NAMALWA (cell line): ENCODE measurements around the gene IKZF5.

Experiments
- DNase-seq: peaks from one replicate; pipeline ENCODE4 v3.0.0-alpha.2; 2015; ENCODE audit warnings: low spot score

The IKZF5 gene, protein sequence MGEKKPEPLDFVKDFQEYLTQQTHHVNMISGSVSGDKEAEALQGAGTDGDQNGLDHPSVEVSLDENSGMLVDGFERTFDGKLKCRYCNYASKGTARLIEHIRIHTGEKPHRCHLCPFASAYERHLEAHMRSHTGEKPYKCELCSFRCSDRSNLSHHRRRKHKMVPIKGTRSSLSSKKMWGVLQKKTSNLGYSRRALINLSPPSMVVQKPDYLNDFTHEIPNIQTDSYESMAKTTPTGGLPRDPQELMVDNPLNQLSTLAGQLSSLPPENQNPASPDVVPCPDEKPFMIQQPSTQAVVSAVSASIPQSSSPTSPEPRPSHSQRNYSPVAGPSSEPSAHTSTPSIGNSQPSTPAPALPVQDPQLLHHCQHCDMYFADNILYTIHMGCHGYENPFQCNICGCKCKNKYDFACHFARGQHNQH

DNA sequence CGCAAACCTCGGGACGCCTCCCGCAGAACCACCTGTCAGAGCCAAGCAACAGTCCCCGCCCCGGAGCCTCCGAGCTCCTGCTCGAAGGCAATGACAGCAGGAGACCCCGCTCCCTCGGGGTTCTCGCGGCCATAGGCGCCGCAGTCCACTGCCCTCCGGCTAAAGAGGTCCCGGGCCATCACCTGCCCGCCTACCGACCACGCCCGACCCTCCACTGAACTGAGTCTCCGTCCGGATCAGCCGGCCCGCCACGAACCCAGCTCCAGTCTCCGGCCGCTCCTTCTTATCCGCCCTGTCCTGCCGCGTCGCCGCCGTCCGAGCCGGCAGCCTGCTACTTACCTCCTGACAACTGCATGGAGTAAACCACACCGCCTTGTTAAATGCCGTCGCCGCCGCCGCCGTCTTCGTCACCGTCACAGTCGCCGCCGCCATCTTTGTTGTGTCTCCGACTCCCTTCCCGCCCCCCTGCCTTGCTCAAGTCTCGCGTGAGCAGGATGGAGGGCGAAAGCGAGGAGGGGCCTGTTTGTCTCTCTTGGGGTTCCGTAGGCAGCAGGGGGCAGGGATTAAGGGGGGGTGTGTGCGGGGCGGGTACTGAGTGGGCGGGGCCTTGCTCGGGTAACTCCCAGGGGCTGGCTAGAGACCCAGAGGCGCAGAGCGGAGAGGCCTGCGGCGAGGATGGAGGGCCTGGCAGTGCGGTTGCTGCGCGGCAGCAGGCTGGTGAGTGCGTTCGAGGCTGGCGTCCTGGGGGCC lies at the start of gene IKZF5, which contains the start of gene ACADSB:
Gene IKZF5 (minus strand): TSS at position 441 of the 750 bp plus-strand sequence. CDS start 10,170 bp downstream, outside the sequence.
Gene ACADSB (plus strand): TSS at position 652 of the 750 bp plus-strand sequence. CDS start 24 bp downstream, at position 676.
- peak; percentile 98 for DNase-seq

DNA sequence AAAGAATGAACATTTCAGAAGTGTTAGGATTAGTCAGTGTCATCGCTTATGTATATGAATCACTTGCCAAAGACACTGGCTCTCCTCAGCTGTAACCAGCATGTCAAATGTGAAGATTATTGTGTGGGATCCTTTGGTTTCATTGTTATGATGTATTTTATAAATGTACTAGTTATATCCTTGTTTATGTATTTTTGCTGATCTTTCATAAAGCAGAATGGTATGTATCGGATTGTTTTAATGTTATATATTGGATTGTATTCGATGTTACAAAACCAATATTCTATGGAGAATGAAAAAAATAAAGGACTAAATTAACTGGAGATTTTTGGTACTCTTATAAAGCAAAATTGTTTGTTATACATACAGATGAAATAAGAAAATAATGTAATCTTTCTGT lies 49.4 kb upstream of the IKZF5 start:
- no peak for DNase-seq

DNA sequence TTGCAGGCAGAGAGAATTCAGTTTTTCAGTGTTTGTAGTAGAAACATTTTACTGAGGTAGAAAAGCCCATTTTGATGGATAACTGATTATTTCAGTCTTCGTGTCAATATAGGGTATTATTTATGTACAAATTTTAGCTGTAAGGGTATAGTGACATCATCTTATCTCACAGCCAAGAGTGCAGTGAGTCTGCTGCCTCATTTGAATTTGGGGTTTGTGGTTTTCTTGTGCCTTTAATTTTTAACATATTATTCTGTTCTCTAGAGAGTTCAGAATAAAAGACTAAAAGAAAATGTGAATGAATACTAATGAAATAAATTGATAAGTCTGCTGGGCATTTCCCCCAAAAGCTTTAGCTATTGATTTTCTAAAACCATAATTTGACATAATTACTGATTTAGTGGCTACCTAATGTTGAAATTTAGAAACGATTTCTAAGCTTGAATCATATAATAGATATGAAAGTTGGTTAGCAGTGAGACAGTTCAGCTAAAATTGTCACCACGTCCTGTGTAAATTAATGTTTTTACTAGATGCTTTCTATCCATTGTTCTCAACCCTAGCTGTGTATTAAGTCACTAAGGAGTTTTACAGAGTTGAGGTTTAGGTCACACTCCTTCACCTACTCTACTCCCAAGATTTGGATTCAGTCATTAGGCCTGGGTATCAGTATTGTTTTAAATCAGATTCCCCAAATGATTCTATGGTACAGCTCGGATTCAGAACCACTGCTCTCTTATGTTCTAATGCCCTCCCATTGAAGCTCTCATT lies 37.6 kb upstream of the IKZF5 start:
- no peak for DNase-seq

DNA sequence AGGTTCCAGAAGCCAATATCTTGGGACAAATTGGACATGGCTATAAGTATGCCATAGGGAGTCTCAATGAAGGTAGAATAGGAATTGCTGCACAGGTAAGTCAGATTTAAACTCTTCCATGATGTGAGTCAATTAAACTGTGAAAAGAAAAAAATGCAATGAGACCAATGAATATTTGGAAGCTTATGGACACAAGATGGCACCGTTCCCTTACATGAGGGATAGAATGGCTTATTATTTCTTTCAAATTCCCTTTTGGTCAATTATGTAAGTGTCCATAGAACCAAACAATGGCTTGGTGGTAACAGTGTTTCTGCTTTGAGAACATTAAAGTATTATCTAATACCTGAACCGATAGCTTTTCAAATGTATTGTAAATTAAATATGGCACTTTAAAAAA lies 35.8 kb upstream of the IKZF5 start:
- peak; percentile 8 for DNase-seq

DNA sequence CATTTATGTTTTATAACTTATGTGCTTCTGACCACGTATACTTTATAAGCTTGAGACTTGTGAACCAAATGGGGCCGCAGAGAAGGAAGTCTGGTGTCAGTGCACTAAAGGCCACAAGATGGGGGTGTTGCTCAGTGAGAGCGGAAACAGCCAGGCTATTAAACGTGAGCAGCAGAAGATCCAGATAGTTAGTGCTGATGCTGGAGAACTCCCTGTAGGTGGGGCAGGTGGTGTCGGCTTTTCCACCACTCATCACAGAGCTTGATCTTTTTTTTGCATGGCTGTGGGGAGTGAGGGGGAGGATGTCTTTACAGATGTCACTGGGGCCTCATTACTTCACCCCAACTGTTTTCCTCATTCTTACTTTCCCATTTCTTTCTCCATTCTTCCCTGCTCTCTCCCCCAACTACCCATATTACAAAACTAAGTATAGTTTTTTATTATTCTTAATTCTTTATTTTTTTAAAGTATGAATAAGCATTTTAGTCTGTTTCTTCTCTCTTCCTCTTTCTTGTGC lies 34.9 kb upstream of the IKZF5 start:
- peak; percentile 84 for DNase-seq

DNA sequence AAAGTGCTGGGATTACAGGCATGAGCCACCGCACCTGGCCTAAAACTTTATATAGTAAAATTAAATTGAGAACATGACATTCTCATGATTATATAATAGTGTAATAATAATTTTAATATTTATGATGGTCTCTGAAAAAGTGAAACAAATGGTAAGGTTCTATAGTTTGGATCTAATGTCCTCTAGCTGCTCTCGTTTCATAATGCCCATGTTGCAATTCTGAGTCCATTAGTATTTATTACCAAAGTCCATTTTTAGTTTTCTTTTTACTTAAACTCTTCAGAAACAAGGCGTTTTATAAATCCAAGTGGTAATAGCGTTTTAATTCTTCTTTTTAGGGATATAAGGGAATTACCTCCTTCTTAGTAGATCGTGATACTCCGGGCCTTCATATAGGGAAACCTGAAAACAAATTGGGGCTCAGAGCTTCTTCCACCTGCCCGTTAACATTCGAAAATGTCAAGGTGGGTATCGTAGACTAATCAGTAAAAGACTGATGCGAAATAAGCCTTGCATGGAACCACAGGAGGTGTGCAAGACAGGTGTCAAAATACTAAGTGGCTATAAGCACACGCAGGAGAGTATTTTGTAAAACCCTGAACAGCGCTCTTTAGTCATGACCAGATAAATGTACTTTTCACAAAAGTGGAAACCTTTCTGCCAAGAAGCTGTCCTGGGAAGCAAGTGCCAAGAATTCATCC lies 34.3 kb upstream of the IKZF5 start:
- DNase-seq = no peak

DNA sequence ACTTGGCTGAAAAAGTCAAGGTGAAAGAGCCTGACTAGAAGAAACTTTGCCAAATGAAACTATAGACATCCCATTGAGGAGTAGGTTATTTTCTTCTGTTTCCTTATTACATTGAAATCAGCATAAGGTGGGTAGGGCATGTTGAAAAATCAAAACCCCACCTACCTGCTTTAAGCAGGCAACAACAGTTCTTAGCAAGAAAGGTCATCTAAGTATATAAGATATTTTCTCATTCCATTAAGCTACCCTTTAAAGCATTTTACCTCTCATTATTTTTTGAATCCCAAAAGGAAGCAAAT lies 31.0 kb upstream of the IKZF5 start:
- no peak for DNase-seq

DNA sequence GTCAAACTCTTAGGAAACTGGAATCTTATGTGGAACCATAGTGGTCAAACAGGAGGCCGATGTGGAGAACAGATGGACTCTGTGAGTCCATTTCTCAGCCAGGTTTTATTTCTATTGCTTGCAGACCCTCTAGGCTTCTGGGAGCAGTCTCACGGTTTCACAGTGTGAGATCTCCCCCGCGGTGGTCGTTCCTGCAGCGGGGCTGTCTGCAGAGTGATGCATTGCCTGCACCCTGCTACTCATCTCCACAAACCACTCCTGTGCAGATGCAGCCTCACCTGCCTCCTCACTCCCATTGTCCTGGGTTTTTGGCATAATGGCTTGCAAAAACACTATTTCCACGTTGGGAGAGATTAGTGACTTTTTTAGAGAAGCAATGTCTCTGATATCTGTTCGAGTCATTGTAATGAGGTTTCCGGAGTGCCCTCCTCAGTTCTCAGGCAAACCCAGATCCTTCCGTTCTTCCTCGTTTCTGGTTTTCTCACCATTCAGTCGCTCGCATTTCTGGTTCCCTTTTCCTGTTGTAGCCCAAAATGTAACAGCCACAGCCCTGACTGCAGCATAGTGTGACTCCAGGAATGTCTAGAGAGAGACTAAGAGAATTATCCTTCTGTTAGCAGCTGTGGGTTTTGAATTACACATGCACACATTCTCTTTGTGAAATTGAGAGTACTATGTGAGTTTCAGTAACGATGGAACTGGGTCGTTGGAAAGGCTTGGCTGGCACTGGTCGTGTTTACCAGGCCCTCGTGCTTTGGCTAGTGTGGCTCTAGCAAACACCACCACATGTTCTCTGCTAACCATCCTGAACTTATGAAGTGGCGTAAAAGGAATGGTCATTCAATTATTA lies 30.4 kb upstream of the IKZF5 start:
- no peak for DNase-seq

DNA sequence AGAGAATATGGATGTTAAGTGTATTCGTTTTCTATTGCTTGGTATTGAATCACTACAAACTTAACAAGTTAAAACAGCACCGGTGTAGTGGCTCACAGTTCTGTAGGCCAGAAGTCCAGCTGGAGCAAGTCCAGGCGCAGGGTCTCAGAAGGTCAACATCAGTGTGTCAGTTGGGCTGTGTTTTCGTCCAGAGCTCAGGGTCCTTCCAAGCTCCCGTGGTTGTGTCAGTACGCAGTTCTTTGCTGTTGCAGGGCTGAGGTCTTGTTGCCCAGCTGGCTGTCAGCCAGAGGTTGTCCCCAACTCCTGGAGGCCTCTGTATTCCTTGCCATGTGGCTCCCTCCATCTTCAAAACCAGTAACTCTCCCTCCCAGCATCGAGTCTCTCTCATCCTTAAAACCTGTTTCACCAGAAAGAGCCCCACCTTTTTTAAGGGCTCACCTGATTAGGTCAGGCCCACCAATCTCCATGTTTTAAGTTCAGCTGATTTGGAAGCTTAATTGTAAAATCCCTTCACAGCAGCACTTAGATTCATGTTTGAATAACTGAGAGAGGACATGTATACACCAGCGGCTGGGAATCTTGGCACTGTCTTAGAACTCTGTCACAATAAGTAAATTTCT lies 27.0 kb upstream of the IKZF5 start:
- no peak for DNase-seq

DNA sequence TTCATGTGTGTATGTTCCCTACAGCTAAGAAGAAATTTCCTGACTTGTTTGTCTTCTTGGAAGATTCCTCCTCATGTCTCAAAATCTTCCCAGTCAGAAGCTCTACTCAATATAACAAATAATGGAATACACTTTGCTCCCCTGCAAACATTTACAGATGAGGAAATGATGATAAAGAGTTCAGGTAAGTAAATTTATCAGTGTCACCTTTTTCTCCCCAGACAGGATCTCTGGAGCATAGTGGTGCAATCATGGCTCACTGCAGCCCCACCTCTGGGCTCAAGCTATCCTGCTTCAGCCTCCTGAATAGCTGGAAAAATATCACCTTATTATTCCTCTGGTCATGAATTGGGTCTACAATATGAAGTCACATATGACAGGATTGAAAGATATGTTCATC lies 25.7 kb upstream of the IKZF5 start:
- no peak for DNase-seq

DNA sequence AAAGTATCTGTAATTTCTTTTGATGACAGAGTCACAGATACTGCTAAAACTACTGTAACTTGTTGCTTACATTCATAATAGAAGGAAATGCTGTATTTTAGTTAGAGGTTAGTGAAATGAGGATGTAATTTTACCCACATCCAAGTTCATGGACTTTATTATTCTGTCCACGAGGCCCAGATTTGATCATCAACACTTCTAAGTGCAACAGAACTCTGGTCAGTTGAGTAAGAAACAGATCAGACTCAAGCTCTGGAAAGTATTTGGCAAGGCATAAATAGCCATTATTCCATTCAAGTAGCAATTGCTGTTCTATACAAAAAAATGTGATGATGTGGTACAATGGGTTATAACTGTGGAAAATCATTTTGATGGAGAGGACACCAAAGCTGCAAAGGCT lies 22.5 kb upstream of the IKZF5 start:
- no peak for DNase-seq

DNA sequence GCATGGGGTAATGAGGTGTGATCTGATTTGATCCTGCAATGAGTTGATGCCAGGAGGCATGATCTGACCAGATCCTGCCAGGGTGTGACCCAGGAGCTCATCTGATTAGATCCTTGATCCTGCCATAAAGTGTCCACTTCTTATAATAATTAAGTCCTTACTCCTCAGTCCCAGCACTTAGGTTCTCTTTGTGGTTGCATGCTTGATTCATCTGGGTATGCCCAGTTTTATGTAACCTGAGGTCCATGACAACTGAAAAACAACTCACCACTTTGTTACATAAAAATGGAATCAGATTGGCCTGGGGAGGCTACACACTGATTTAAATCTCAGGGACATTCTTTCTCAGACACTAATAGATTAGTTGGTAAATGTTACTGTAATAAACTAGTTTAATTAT lies 19.3 kb upstream of the IKZF5 start:
- no peak for DNase-seq

DNA sequence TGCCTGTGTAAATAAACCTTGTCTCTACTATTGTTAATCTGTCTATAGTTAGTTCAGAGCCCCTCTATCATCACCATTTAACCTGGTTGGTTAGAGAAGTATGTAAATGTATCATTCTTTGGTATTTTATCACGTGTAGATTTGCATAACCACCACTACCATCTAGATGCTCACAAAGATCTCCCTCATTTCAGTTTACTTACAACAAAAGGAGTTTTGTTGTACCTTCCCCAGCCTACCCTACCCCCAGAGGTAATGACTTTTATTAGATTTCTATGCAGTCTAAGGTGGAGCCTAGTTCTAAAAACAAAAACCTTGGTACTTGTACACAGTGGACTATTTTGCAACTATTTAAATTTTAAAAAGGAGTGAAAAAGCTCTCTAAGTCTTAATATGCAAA lies 17.7 kb upstream of the IKZF5 start:
- no peak for DNase-seq

DNA sequence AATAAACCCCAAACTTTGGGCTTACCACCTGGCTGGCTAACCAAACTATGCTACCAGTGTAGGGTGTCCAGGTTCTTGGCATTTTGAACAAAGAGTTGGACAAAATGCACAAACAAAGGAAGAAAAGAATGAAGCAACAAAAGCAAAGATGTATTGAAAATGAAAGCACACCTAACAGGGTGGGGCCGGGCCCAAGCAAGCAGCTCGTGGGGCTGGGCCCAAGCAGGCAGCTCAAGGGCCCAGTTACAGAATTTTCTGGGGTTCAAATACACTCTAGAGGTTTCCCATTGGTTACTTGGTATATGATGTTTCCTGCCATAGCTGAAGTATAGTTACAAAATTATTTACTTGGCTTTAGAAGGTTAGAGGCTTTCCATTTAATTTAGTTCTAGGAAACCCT lies 15.9 kb upstream of the IKZF5 start:
- no peak for DNase-seq

DNA sequence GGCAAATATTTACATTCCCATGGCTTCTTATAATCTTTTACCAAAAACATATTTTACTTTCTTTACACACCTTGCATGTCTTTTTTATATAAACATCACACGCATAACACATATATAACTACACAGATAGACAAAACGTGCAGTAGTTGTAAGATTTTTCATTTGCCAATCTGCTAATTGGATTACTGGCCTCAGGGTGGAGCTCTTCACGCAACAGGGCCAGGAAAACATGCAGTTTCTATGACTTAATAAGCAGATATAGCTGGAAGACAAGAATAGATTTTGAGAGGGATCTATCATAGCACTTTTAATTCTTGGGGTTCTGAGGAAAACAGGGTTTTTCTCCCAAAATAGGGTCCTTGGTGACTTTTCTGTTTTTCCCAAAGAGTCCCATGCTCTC lies 12.9 kb upstream of the IKZF5 start:
- DNase-seq = peak; percentile 42

DNA sequence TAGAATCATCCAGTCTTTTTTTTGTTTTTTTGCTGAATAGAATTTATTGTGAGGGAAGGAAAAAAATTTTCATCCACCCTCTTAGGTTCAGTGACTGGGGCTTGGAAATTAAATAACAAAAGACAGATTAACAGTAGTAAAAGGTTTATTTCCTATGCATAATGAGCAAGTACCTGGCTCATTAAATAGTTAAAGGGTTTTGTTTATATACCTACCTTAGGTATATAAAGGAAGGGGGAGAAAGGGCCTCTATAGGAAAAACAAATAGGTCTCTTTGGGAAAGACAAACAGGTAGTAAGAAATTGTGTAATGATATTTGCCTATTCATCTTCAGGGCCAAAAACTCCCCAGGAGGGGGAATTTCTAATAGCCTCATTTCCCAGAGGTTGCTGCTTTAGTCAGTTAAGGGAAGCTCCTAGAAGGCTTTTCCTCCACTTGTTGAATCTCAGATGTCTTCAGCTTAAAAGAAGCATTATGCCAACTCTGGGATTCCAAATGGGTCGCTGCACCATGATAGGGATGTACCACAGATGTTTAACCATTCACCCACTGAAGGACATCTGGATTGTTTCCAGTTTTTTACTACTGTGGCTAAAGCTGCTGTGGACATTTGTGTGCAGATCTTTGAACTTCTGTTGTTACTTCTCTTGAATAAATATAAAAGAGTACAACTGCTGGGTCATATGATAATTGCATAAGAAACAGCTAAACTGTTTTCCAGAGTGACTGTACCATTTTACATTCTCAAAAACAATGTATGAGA lies 11.5 kb upstream of the IKZF5 start:
- no peak for DNase-seq

DNA sequence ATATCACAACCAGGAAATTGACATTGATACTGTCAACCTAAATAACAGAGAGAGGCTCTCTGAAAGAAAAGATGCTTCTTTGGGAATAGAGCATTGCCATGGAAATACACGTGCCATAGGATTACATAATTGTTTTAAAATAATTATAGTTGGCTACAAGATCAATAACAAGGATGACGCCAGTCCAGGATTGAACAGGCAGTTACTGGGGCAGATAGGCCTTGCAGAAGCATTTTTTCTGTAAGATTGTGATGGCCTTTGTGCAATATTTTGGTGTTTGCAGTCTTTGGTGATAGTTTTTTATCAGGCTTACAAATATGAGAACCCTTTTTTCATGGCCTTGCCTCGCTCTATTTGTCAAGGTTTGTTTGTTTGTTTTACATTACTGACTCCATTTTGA lies 10.7 kb upstream of the IKZF5 start:
- no peak for DNase-seq

DNA sequence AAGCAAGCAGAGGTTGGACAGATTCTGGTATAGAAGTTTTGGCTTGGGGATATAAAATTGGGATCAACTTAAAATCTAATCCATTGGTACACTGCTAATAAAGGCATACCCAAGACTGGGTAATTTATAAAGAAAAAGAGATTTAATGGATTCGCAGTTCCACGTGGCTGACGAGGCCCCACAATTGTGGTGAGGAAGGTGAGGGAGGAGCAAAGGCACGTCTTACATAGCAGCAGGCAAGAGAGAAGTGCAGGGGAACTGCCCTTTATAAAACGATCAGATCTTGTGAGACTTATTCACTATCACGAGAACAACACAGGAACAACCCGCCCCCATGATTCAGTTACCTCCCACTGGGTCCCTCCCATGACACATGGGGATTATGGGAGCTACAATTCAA lies 9.9 kb upstream of the IKZF5 start:
- DNase-seq = no peak

DNA sequence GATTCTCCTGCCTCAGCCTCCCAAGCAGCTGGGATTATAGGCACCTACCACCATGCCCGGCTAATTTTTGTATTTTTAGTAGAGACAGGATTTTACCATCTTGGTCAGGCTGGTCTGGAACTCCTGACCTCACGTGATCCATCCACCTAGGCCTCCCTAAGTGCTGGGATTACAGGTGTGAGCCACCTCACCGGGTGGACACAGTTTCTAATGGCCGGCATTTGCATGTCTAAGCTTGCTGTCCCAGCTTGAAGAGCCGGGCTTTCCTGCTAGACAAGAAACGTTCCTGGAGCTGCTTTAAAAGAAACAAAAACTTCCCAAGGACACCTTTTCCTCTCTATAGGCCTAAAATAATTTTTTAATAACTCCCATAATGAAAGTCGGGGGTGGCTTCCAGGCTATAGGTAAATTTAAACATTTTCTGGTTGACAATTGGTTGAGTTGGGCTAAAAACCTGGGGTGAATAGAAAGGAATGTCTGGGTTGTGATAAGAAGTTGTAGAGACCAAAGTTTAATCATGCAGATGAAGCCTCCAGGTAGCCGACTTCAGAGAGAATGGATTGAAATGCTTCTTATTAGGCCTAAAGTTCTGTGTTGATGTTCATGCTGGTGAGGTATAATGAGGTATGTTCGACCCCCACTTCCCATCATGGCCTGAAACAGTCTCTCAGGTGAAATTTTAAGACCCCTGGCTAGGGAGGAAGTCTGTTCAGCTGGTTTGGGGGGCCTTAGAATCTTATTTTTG lies 9.0 kb upstream of the IKZF5 start:
- no peak for DNase-seq
